Kidney epithelial cell (primary cell): ENCODE results near the gene BTBD7. TPM values are rescaled to one million over a fixed set of nuclear protein-coding genes. Genes with fewer than 3 reads are reported as not detected.
A peak's percentile ranks its signal among the peaks of the same experiment; 100 is the strongest.

Experiments
- DNase-seq: peaks from one replicate; pipeline ENCODE4 v3.0.0-alpha.2; 2010; ENCODE audit warnings: low read depth
- H3K27me3 ChIP-seq: 2 replicates; pipeline ENCODE4 v1.6.0; 2011; ENCODE audit warnings: low read length; ENCODE audit not compliant: control insufficient read depth, insufficient read depth
- H3K36me3 ChIP-seq: 2 replicates; pipeline ENCODE4 v1.5.1; 2011; ENCODE audit warnings: low read length; ENCODE audit not compliant: control insufficient read depth, insufficient read depth
- H3K4me3 ChIP-seq: 2 replicates; pipeline ENCODE4 v1.5.1; 2011; ENCODE audit warnings: low read depth, mild to moderate bottlenecking, control low read depth, low read length
- total RNA-seq: library from RNA; depleted of rRNA; stranded (reverse); fragments of >200 nt; gene quantifications from 2 replicates; pipeline ENCODE4 v1.2.3, GENCODE V29; 2015
- TF ChIP-seq, protein P1 (sequence below): IDR thresholded peaks from 2 replicates; pipeline ENCODE4 v1.5.1; 2011; ENCODE audit warnings: mild to moderate bottlenecking, moderate library complexity, low read length, control low read depth, inconsistent platforms; ENCODE audit not compliant: insufficient read depth, poor library complexity, severe bottlenecking

BTBD7 gene
- total RNA-seq, 1 donor from 2014 or later = 29.6 TPM

DNA sequence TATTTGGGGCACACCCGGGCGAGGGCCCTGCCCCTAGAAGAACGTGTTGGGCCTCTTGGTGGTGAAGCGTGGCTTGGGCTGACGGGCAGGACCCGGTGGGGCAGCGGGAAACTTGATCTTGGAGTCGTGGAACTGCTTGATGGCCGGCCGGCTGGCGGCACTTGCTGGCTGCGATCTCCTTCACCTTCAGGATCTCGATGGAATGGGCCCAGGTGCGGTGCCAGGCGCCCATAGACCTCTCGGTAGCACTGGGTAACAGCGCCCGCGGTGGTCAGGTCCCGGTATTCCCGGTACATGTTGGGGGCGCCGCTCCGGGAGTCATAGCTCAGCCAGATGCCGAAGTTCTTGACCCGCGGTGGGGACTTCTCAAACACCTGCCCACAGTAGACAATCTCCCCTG lies 109.3 kb downstream of the BTBD7 start:
- Histone ChIP-seq H3K27me3 (no peaks in the 10 kb centered on the region), H3K4me3 (no peak overlapping the region), H3K36me3 (no peaks in the 10 kb centered on the region)
- TF ChIP-seq, protein P1, sequence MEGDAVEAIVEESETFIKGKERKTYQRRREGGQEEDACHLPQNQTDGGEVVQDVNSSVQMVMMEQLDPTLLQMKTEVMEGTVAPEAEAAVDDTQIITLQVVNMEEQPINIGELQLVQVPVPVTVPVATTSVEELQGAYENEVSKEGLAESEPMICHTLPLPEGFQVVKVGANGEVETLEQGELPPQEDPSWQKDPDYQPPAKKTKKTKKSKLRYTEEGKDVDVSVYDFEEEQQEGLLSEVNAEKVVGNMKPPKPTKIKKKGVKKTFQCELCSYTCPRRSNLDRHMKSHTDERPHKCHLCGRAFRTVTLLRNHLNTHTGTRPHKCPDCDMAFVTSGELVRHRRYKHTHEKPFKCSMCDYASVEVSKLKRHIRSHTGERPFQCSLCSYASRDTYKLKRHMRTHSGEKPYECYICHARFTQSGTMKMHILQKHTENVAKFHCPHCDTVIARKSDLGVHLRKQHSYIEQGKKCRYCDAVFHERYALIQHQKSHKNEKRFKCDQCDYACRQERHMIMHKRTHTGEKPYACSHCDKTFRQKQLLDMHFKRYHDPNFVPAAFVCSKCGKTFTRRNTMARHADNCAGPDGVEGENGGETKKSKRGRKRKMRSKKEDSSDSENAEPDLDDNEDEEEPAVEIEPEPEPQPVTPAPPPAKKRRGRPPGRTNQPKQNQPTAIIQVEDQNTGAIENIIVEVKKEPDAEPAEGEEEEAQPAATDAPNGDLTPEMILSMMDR = no peak
- DNase-seq = no peak

DNA sequence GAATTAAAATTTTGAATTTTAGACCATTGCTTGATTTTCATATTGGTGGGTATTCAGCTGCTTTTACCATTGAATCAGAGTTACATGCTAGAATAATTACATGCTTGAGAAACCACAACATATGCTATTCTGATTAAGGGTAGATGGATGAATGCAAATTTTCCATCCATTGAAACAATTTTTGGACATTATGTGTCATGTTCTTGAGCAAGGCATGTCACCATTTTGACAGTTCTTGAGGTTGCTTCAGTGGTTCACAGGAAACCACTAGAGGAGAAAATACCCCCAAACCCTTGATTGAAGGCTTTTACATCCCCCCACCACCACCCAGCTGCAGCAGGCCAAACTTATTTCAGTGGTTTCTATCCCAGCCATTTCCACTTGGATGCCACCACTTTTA lies 112.3 kb downstream of the BTBD7 start:
- Histone ChIP-seq H3K4me3 (no peak overlapping the region), H3K36me3 (peaks cover 1% of the 10 kb centered on the region), H3K27me3 (no peaks in the 10 kb centered on the region)
- TF ChIP-seq, protein P1 = no peak
- no peak for DNase-seq

DNA sequence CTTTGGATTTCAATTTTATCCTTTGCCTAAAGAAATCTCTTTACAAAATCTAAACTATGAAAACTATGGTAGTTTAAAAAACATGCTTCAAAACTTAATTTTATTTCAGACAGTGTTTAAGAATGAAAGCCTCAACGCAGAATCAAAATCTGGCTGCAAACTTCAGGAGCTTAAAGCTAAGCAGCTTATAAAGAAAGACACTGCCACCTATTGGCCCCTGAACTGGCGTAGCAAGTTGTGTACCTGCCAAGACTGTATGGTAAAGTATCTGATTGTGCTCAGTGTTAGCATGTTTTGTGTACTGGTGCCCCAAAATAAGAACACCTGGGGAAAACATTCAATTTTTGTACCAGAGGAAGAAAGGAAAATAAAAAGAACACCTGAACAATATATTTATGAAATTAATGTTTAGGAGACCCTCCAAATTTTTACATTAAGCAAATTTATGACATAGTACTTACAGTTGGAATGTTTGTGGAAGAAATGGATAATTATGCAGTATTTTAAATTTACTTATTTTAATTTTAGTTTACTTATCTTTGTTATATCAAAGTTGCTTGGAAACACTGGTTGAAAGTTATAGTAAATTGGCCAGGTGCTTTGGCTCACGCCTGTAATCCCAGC lies 113.6 kb downstream of the BTBD7 start:
- TF ChIP-seq, protein P1 = peak; percentile 78
- Histone ChIP-seq H3K36me3 (peaks cover 1% of the 10 kb centered on the region), H3K4me3 (no peak overlapping the region), H3K27me3 (no peaks in the 10 kb centered on the region)
- DNase-seq = peak; percentile 48

DNA sequence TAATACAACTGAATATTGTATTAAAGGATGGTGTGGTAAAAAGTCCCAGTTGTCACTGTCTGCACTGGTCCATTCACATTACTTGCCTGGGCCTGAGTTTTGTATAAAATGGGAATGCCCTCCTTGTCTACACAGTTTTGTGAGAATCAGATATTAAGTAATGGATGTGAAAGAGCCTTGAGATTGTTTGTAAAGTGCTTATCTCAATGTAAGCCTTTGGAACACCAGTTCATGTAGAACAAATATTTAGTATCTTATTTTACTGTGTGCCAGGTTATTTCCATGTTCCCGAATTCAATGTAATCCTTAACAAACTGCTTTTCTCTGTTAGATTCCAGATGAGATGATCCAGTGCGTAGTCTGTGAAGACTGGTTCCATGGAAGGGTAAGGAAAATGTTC lies 118.2 kb downstream of the BTBD7 start:
- H3K4me3 ChIP-seq = no peak overlapping the region
- TF ChIP-seq, protein P1 = no peak
- peaks cover 1% of the 10 kb centered on the region for H3K36me3 ChIP-seq
- DNase-seq = no peak
- no peaks in the 10 kb centered on the region for H3K27me3 ChIP-seq

DNA sequence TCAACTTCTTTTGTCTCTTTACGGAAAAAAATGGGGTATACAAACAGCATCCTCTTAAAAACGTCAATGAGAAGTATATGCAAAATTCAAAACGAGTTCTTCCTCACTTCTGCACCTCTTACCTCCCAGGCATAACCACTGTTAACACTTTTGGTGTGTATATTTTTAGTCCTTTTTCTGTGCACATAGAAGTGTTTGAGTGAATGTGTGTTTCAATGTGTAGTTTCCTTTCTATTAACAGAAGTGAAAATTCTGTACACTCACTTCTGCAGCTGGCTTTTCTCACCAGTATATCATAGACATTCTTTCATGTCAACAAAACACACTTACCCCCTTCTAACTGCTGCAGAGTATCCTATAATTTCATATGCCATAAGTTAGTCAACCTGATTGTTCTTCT lies 120.4 kb downstream of the BTBD7 start:
- peaks cover 1% of the 10 kb centered on the region for H3K36me3 ChIP-seq
- TF ChIP-seq, protein P1 = no peak
- H3K4me3 ChIP-seq = no peak overlapping the region
- no peak for DNase-seq
- H3K27me3 ChIP-seq = no peaks in the 10 kb centered on the region
